ENCODE data around the gene PAX2.

GRCh38 chr10:100876585-100877460 lies 131.4 kb downstream of the PAX2 start:
- TF ChIP-seq CTCF (IDR thresholded peaks at IDR 0.05) (no peak), POLR2A (IDR thresholded peaks at IDR 0.05) (no peak)

Data from esophagus squamous epithelium (tissue), 4 donors.